Stomach (tissue), 4 donors: ENCODE measurements around the gene NOS1.

Source experiments
- POLR2A ChIP-seq, 4 donors: fragments of 450-650 bp; IDR thresholded peaks; one replicate each; pipeline ENCODE4 v1.6.1; 2016; ENCODE audit warnings: antibody characterized with exemption in 4 of 4, control low read depth in 2 of 4, mild to moderate bottlenecking in 1 of 4, moderate library complexity in 1 of 4
- POLR2AphosphoS5 ChIP-seq, 3 donors: sonication (generic); formaldehyde crosslinking; IDR thresholded peaks; one replicate each; pipeline ENCODE4 v1.6.1; 2016; ENCODE audit warnings: antibody characterized with exemption in 3 of 3
- TF ChIP-seq, protein P1 (sequence below), 7 experiments: fragments of 450-650 bp in 4 of 7; fragments of 200-600 bp in 3 of 7; sonication (generic) in 3 of 7; IDR thresholded peaks; one replicate each; pipeline ENCODE4 v1.5.1; 2016 to 2019; ENCODE audit warnings: antibody characterized with exemption in 7 of 7, control low read depth in 2 of 7, mild to moderate bottlenecking in 1 of 7

DNA sequence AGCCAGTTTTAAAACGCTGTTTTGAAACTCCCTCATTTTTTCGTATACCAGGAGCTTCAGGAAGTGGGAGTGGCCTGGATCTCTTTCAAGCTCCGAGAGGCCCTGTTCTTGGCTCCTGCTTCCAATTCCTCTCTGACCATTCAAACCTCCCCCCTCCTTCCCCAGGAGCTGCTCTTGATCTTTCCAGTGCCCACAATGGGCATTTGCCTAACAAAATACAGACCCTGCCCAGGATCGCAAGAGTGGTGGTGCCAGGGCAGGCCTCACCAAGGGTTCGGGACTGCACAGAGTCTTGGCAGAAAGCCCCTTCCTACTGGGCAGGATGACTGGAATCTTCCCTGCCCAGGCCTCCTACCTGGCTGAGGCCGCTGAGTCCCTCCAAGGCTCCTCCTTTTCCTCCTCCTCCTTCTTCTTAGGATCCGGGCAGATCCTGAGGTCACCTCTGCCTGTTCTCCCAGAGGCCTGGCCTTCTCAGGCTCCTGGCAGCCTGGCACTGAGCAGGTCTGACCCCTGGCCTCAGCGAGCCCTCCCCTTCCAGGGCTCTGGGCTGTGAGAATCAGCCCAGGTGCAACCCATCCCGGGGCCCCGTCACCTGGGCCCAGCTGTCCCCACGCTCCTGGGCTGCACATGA lies 46.9 kb upstream of the NOS1 start:
- TF ChIP-seq, protein P1, sequence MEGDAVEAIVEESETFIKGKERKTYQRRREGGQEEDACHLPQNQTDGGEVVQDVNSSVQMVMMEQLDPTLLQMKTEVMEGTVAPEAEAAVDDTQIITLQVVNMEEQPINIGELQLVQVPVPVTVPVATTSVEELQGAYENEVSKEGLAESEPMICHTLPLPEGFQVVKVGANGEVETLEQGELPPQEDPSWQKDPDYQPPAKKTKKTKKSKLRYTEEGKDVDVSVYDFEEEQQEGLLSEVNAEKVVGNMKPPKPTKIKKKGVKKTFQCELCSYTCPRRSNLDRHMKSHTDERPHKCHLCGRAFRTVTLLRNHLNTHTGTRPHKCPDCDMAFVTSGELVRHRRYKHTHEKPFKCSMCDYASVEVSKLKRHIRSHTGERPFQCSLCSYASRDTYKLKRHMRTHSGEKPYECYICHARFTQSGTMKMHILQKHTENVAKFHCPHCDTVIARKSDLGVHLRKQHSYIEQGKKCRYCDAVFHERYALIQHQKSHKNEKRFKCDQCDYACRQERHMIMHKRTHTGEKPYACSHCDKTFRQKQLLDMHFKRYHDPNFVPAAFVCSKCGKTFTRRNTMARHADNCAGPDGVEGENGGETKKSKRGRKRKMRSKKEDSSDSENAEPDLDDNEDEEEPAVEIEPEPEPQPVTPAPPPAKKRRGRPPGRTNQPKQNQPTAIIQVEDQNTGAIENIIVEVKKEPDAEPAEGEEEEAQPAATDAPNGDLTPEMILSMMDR (IDR thresholded peaks at IDR 0.05), result no peak
- TF ChIP-seq POLR2A (IDR thresholded peaks at IDR 0.05) (no peak), POLR2AphosphoS5 (IDR thresholded peaks at IDR 0.05) (no peak)
